Tibial nerve (tissue), 4 donors: ENCODE data around the gene SIGLEC7. TPM values are rescaled to one million over a fixed set of nuclear protein-coding genes. Genes with fewer than 3 reads are reported as not detected.
"Not testable (repeated sequence)": the region's sequence is repeated elsewhere in the genome, so short reads cannot be mapped to it uniquely, and the experiment has no call there.

Experiments
- DNase-seq, 2 donors: peaks; one replicate each; pipeline ENCODE4 v3.0.0-alpha.2; 2019; ENCODE audit warnings: low spot score in 2 of 2
- H3K27ac ChIP-seq, 4 donors: fragments of 200-600 bp; sonication (generic) in 3 of 4; one replicate each; pipeline ENCODE4 v1.5.1; 2017 to 2019; ENCODE audit warnings: mild to moderate bottlenecking in 1 of 4
- H3K27me3 ChIP-seq, 2 donors: fragments of 200-600 bp; sonication (generic) in 1 of 2; one replicate each; pipeline versions ENCODE4 v1.5.1 to v1.6.0; 2017 to 2019
- H3K36me3 ChIP-seq, 3 donors: fragments of 200-600 bp; sonication (generic); one replicate each; pipeline ENCODE4 v1.5.1; 2018 to 2019
- H3K4me1 ChIP-seq, 4 donors: fragments of 200-600 bp; sonication (generic) in 3 of 4; one replicate each; pipeline ENCODE4 v1.5.1; 2017 to 2019
- H3K4me3 ChIP-seq, 4 donors: fragments of 200-600 bp; sonication (generic) in 3 of 4; one replicate each; pipeline ENCODE4 v1.5.1; 2017 to 2019; ENCODE audit warnings: mild to moderate bottlenecking in 1 of 4, moderate library complexity in 1 of 4
- H3K9me3 ChIP-seq, 4 donors: fragments of 200-600 bp; sonication (generic) in 3 of 4; one replicate each; pipeline ENCODE4 v1.5.1; 2017 to 2019
- CTCF ChIP-seq, 5 experiments: fragments of 200-600 bp in 3 of 5; fragments of 450-650 bp in 2 of 5; sonication (generic) in 3 of 5; IDR thresholded peaks; one replicate each; pipeline ENCODE4 v1.5.1; 2016 to 2019; ENCODE audit warnings: antibody characterized with exemption in 5 of 5, mild to moderate bottlenecking in 3 of 5, moderate library complexity in 2 of 5
- EP300 ChIP-seq, 2 donors: sonication (generic); formaldehyde crosslinking; IDR thresholded peaks; one replicate each; pipeline ENCODE4 v1.6.1; 2017; ENCODE audit warnings: antibody characterized with exemption in 2 of 2, mild to moderate bottlenecking in 1 of 2
- POLR2A ChIP-seq, 2 donors: fragments of 450-650 bp; IDR thresholded peaks; one replicate each; pipeline ENCODE4 v1.6.1; 2017; ENCODE audit warnings: antibody characterized with exemption in 2 of 2, mild to moderate bottlenecking in 2 of 2, moderate library complexity in 2 of 2
- WGBS, 2 donors: methylation state at CpG; one replicate each; pipeline ENCODE4 v1.1.5; 2018; 5-methylcytosine and 5-hydroxymethylcytosine counted together
- total RNA-seq, 4 donors: library from RNA; depleted of rRNA; stranded (reverse); fragments of >200 nt; gene quantifications; one replicate each; pipeline ENCODE4 v1.1.0, GENCODE V29; 2016

Gene SIGLEC7
- total RNA-seq, 4 donors from 2014 or later: 0.42 to 7.5 (median 1.1) TPM

- Histone ChIP-seq H3K27ac (peak overlapping the region in 3 of 4 donors; percentile 3 to 69 (median 49)), H3K4me3 (no peak overlapping the region), H3K36me3 (no peaks in the 10 kb centered on the region), H3K9me3 (no peaks in the 10 kb centered on the region), H3K27me3 (peaks cover 0 to 3% of the 10 kb centered on the region in 2 donors), H3K4me1 (peaks cover 0 to 3% (median 0%) of the 10 kb centered on the region in 4 donors)
- peak in 1 of 2 donors; percentile 47 for DNase-seq
- WGBS, 2 donors: 57 to 72% methylated on average over 3 to 5 of the region's 6 CpGs
- no peak for TF ChIP-seq CTCF (IDR thresholded peaks at IDR 0.05)
- peak in 1 of 2 donors; percentile 59 for TF ChIP-seq EP300 (IDR thresholded peaks at IDR 0.05)
Observed at GRCh38 chr19:51138549-51138979, 3.5 kb upstream of the SIGLEC7 start.

GRCh38 chr19:51139299-51140014, 2.6 kb upstream of the SIGLEC7 start:
- no peaks in the 10 kb centered on the region for H3K9me3 ChIP-seq
- no peaks in the 10 kb centered on the region for H3K36me3 ChIP-seq
- peaks cover 0 to 3% of the 10 kb centered on the region in 2 donors for H3K27me3 ChIP-seq
- H3K27ac ChIP-seq: peak overlapping the region in 2 of 4 donors; percentile 10 to 49
- H3K4me3 ChIP-seq: no peak overlapping the region
- WGBS, 2 donors: 53 to 61% methylated on average over 4 of the region's 4 CpGs
- peaks cover 0 to 3% (median 0%) of the 10 kb centered on the region in 4 donors for H3K4me1 ChIP-seq
- TF ChIP-seq CTCF (IDR thresholded peaks at IDR 0.05) (no peak), EP300 (IDR thresholded peaks at IDR 0.05) (peak in 1 of 2 donors; percentile 19), POLR2A (IDR thresholded peaks at IDR 0.05) (no peak)
- DNase-seq: no peak

GRCh38 chr19:51140441-51140840, 1.7 kb upstream of the SIGLEC7 start:
- Histone ChIP-seq H3K36me3 (no peaks in the 10 kb centered on the region), H3K27me3 (peaks cover 0 to 3% of the 10 kb centered on the region in 2 donors), H3K9me3 (no peaks in the 10 kb centered on the region), H3K4me1 (peaks cover 0 to 3% (median 0%) of the 10 kb centered on the region in 4 donors), H3K27ac (no peak overlapping the region), H3K4me3 (no peak overlapping the region)
- TF ChIP-seq POLR2A (IDR thresholded peaks at IDR 0.05): no peak
- no peak for TF ChIP-seq CTCF (IDR thresholded peaks at IDR 0.05)
- TF ChIP-seq EP300 (IDR thresholded peaks at IDR 0.05): no peak
- 34 to 42% methylated on average over 6 of the region's 6 CpGs for WGBS, 2 donors
- DNase-seq: no peak

DNA sequence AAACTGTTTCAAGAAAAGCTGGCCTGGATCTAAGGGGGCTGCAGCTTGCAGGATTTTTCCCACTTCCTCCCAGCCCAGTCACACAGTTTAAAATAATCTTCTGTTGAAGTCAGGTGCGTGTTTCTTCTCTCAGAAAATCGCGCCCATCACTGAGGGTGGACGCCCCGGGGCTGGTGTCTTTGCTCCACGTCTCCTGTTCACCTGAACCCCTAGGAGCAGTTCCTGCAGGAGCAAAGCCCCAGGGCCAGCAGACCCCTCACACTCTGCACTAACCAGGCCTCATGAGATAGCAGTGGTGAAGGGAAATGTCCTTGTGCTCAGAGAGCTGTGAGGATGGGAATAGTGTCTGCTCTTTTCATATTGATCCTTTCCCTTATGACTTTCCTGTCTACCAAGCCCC, 920 bp upstream of the SIGLEC7 start:
- no peaks in the 10 kb centered on the region for H3K9me3 ChIP-seq
- H3K4me3 ChIP-seq: no peak overlapping the region
- peaks cover 0 to 3% (median 0%) of the 10 kb centered on the region in 4 donors for H3K4me1 ChIP-seq
- H3K36me3 ChIP-seq: no peaks in the 10 kb centered on the region
- peak overlapping the region in 1 of 4 donors; percentile 54 for H3K27ac ChIP-seq
- WGBS, 2 donors: 73 to 80% methylated on average over 6 of the region's 6 CpGs
- TF ChIP-seq CTCF (IDR thresholded peaks at IDR 0.05): no peak
- TF ChIP-seq EP300 (IDR thresholded peaks at IDR 0.05): no peak
- TF ChIP-seq POLR2A (IDR thresholded peaks at IDR 0.05): no peak
- no peak for DNase-seq
- peaks cover 0 to 3% of the 10 kb centered on the region in 2 donors for H3K27me3 ChIP-seq

DNA sequence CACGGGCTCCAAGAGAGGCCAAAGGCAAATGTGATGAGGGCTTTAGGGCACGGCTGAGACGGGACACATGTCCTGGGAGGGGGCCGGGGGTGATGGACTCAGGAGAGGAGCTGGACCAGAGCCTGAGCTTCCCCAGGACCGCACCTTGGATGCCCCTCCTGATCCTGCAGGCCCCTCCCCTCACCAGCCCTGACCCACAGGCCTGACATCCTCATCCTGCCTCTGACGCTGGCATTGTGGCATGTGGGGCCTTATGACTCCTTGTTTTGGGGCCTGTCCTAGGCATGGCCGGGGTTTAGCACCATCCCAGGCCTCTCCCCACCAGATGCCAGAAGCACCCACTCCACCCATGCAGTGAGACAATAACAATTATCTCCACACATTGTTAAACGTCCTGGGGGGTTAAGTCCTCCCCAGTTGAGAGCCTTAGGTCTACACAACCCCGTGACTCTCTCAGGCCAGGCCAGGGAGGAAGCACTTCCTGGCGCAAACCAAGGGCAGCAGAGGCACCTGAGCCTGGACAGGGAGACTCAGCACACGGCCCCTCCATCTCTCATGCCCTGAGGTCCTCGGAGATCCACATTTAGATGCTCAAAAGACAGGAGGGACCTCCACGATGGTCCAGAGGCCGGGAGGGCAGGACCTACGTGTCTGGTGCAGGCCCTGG, 841 bp downstream of the SIGLEC7 start:
- not testable (repeated sequence) for H3K9me3 ChIP-seq, DNase-seq, H3K36me3 ChIP-seq, H3K4me3 ChIP-seq, H3K27me3 ChIP-seq, H3K4me1 ChIP-seq
- 70 to 81% methylated on average over 7 to 11 of the region's 15 CpGs for WGBS, 2 donors
- peak overlapping the region in 1 of 4 donors; percentile 56 for H3K27ac ChIP-seq
